H1 (cell line): Measurements from ENCODE around the gene LRP8. TPM values are rescaled to one million over a fixed set of nuclear protein-coding genes. Genes with fewer than 3 reads are reported as not detected.

Experiments
- JUND ChIP-seq: IDR thresholded peaks from 2 replicates; pipeline ENCODE4 v1.6.1; 2011; ENCODE audit warnings: mild to moderate bottlenecking, improper control_type of control experiment, low read length
- MAFK ChIP-seq: IDR thresholded peaks from 2 replicates; pipeline ENCODE4 v1.6.1; 2012; ENCODE audit warnings: low read depth, mild to moderate bottlenecking, improper control_type of control experiment, low read length
- USF2 ChIP-seq: IDR thresholded peaks from 2 replicates; pipeline ENCODE4 v1.6.1; 2011; ENCODE audit warnings: low read length, improper control_type of control experiment
- polyA plus RNA-seq, 7 experiments: library from polyadenylated mRNA; depleted of rRNA in 3 of 7; stranded (reverse) in 5 of 7; unstranded in 2 of 7; fragments of >200 nt in 5 of 7; fragments of 200-250 nt in 2 of 7; gene quantifications; 1 replicate in 5 of 7; 2 replicates in 1 of 7; 4 replicates in 1 of 7; pipeline versions ENCODE4 v1.2.1 to v1.2.3, GENCODE V29; 2011 to 2013; ENCODE audit warnings: missing spikeins in 2 of 7, mixed read lengths in 2 of 7
- total RNA-seq: library from RNA; stranded (reverse); fragmentation: NEBNext Ultra II Directional; extraction: Animal tissue kit (Norgen Biotek cat#: 25700); gene quantifications from 2 replicates; pipeline ENCODE4 v1.2.1, GENCODE V29; 2021

LRP8 gene
- total and polyA plus RNA-seq, 2 of the 8 experiments (the other 6 are each of a cell fraction or from before 2014, with no cell fraction given), result 63.2 to 66.4 TPM

- TF ChIP-seq USF2, result no peak
- no peak for TF ChIP-seq MAFK
- no peak for TF ChIP-seq JUND
These were observed 129.6 kb downstream of the LRP8 start (continued) for GRCh38 chr1:53198241-53198651.
